ENCODE data around the gene LRP4.

LRP4 gene

DNA sequence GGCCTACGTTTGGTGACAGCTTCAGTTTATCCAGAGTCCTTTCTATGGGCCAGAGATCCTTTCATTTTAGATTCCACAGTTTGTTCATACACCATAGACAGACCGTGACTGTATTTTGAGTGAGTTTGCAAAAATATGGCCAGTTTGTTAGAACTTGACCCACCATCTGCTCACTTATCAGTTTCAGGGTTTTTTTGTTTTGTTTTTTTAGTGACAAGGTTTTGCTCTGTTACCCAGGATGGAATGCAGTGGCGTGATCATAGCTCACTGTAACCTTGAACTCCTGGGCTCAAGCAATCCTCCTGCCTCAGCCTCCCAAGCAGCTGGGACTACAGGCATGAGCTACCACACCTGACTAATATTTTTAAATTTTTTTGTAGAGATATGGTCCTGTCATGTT is 63.2 kb downstream of the LRP4 start:
- Histone ChIP-seq H3K4me1 (ENCODE audit: control insufficient read depth, insufficient read depth, low read length) (no peaks in the 10 kb centered on the region), H3K9ac (ENCODE audit: low read length) (no peak overlapping the region), H3K27ac (ENCODE audit: low read depth, low read length) (no peak overlapping the region), H3K4me3 (ENCODE audit: low read length) (no peak overlapping the region), H3K27me3 (ENCODE audit: control insufficient read depth, insufficient read depth, low read length) (no peaks in the 10 kb centered on the region), H3K36me3 (ENCODE audit: control insufficient read depth, insufficient read depth, low read length) (peaks cover 2% of the 10 kb centered on the region)

- no peak overlapping the region for H3K4me3 ChIP-seq (ENCODE audit: low read length)
- H3K9ac ChIP-seq (ENCODE audit: low read length): no peak overlapping the region
- H3K27ac ChIP-seq (ENCODE audit: low read depth, low read length): no peak overlapping the region
- no peaks in the 10 kb centered on the region for H3K27me3 ChIP-seq (ENCODE audit: control insufficient read depth, insufficient read depth, low read length)
- no peaks in the 10 kb centered on the region for H3K36me3 ChIP-seq (ENCODE audit: control insufficient read depth, insufficient read depth, low read length)
- peaks cover 4% of the 10 kb centered on the region for H3K4me1 ChIP-seq (ENCODE audit: control insufficient read depth, insufficient read depth, low read length)
Observed at GRCh38 chr11:46850829-46851380, 67.4 kb downstream of the LRP4 start.

DNA sequence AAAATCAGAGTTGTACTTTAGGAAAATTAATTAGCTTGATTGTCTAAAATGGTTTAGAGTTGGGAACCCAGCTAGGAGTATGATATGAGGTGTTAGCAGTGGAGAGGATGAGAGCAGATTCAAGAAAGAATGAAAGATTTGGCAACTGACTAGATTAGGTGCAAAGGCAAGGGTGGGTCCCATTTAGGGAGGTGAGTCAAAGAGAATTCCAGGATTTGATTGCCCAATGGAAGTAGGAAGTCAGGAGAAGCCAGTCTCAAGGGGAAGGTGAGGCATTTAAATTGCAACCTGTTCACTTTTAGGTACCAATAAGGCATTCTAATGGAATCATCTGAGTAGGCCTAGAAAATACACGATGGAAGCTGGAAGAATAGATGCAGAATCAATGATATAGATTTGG is 68.7 kb downstream of the LRP4 start:
- H3K4me1 ChIP-seq (ENCODE audit: control insufficient read depth, insufficient read depth, low read length): peaks cover 6% of the 10 kb centered on the region
- no peaks in the 10 kb centered on the region for H3K36me3 ChIP-seq (ENCODE audit: control insufficient read depth, insufficient read depth, low read length)
- no peak overlapping the region for H3K27ac ChIP-seq (ENCODE audit: low read depth, low read length)
- H3K4me3 ChIP-seq (ENCODE audit: low read length): no peak overlapping the region
- no peaks in the 10 kb centered on the region for H3K27me3 ChIP-seq (ENCODE audit: control insufficient read depth, insufficient read depth, low read length)
- no peak overlapping the region for H3K9ac ChIP-seq (ENCODE audit: low read length)

GRCh38 chr11:46846510-46846830 is 71.9 kb downstream of the LRP4 start:
- no peaks in the 10 kb centered on the region for H3K27me3 ChIP-seq (ENCODE audit: control insufficient read depth, insufficient read depth, low read length)
- H3K36me3 ChIP-seq (ENCODE audit: control insufficient read depth, insufficient read depth, low read length): no peaks in the 10 kb centered on the region
- no peak overlapping the region for H3K9ac ChIP-seq (ENCODE audit: low read length)
- peak overlapping the region; percentile 88 for H3K4me3 ChIP-seq (ENCODE audit: low read length)
- no peak overlapping the region for H3K27ac ChIP-seq (ENCODE audit: low read depth, low read length)
- peaks cover 6% of the 10 kb centered on the region for H3K4me1 ChIP-seq (ENCODE audit: control insufficient read depth, insufficient read depth, low read length)

DNA sequence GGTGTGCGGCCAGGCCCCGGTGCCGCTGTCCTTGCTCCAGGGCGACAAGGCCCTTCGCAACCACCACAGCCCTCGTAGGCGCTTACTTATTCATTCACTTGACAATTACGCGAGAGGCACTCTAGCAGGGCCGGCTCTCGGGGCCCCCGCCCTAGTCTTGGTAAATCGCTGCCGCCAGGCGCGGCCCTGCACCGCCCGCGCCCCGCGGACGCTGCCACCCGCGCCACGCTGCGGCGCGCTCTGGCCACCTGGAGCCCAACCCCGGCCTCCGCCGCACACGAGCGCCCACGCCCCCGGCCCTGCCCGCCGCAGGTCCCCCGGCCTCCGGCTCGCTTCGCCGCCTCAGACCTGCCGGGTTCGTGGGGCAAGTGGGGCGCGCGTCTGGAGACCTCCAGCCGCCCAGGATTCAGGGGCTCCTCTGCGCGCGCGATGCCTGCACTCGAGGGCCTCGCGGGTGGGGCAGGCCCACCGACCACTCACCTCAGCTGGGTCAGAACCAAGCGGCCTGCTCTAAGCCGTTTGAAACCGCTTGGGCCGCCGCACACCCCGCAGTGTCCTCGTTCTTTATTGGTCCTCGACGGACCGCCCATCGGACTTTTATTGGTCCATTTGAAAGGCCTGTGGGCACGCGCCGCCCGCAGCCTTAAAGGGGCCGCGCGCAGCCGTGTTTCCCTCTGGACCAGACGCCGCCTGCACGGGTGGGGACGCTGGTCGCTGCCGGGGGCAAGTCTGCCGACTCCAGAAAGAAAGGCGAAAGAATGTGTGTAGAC is 72.4 kb downstream of the LRP4 start, which contains the start of gene CKAP5:
TSS of gene CKAP5 (minus strand) at position 541 of the 770 bp plus-strand sequence. CDS start 25,049 bp downstream, outside the sequence.
- Histone ChIP-seq H3K4me3 (ENCODE audit: low read length) (peak within 1 kb of the TSS; percentile 88), H3K27ac (ENCODE audit: low read depth, low read length) (peak within 1 kb of the TSS; percentile 74), H3K36me3 (ENCODE audit: control insufficient read depth, insufficient read depth, low read length) (no peaks in the 10 kb centered on the region), H3K27me3 (ENCODE audit: control insufficient read depth, insufficient read depth, low read length) (no peaks in the 10 kb centered on the region), H3K4me1 (ENCODE audit: control insufficient read depth, insufficient read depth, low read length) (peaks cover 6% of the 10 kb centered on the region), H3K9ac (ENCODE audit: low read length) (peak within 1 kb of the TSS; percentile 50)

GRCh38 chr11:46845440-46845739 is 73.0 kb downstream of the LRP4 start:
- Histone ChIP-seq H3K9ac (ENCODE audit: low read length) (peak overlapping the region; percentile 50), H3K27me3 (ENCODE audit: control insufficient read depth, insufficient read depth, low read length) (no peaks in the 10 kb centered on the region), H3K4me1 (ENCODE audit: control insufficient read depth, insufficient read depth, low read length) (peaks cover 6% of the 10 kb centered on the region), H3K27ac (ENCODE audit: low read depth, low read length) (peak overlapping the region; percentile 74), H3K4me3 (ENCODE audit: low read length) (peak overlapping the region; percentile 88), H3K36me3 (ENCODE audit: control insufficient read depth, insufficient read depth, low read length) (no peaks in the 10 kb centered on the region)

DNA sequence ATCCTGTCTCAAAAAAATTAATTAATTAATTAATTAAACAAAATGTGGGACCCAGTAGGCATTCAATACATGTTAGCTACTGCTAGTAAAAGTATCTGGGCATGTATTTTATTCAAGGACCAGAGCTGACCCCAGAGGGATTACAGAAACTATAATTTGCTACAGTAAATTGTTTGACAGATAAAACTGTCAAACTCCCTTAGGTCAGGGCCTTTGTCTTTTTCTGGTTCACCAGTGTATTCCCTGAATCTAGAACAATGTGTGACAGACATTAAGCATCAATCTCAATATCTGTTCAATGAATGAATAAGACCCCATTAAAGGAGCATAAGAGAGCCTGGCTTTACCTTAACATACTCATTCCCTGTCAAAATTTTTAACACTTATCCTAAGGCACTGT is 78.2 kb downstream of the LRP4 start:
- Histone ChIP-seq H3K27ac (ENCODE audit: low read depth, low read length) (no peak overlapping the region), H3K4me1 (ENCODE audit: control insufficient read depth, insufficient read depth, low read length) (peaks cover 2% of the 10 kb centered on the region), H3K36me3 (ENCODE audit: control insufficient read depth, insufficient read depth, low read length) (no peaks in the 10 kb centered on the region)

GRCh38 chr11:46838501-46838900 is 79.8 kb downstream of the LRP4 start:
- H3K36me3 ChIP-seq (ENCODE audit: control insufficient read depth, insufficient read depth, low read length): no peaks in the 10 kb centered on the region
- H3K9ac ChIP-seq (ENCODE audit: low read length): no peak overlapping the region
- no peaks in the 10 kb centered on the region for H3K27me3 ChIP-seq (ENCODE audit: control insufficient read depth, insufficient read depth, low read length)
- H3K4me1 ChIP-seq (ENCODE audit: control insufficient read depth, insufficient read depth, low read length): no peaks in the 10 kb centered on the region
- H3K27ac ChIP-seq (ENCODE audit: low read depth, low read length): no peak overlapping the region
- H3K4me3 ChIP-seq (ENCODE audit: low read length): no peak overlapping the region

More for the DNA sequence above, 78.2 kb downstream of the LRP4 start:
- Histone ChIP-seq H3K9ac (ENCODE audit: low read length) (no peak overlapping the region), H3K27me3 (ENCODE audit: control insufficient read depth, insufficient read depth, low read length) (no peaks in the 10 kb centered on the region), H3K4me3 (ENCODE audit: low read length) (no peak overlapping the region)

- Histone ChIP-seq H3K27ac (ENCODE audit: low read depth, low read length) (no peak overlapping the region), H3K27me3 (ENCODE audit: control insufficient read depth, insufficient read depth, low read length) (no peaks in the 10 kb centered on the region), H3K9ac (ENCODE audit: low read length) (no peak overlapping the region), H3K4me1 (ENCODE audit: control insufficient read depth, insufficient read depth, low read length) (no peaks in the 10 kb centered on the region), H3K4me3 (ENCODE audit: low read length) (no peak overlapping the region), H3K36me3 (ENCODE audit: control insufficient read depth, insufficient read depth, low read length) (no peaks in the 10 kb centered on the region)
Observed at GRCh38 chr11:46837860-46838259, 80.5 kb downstream of the LRP4 start.

DNA sequence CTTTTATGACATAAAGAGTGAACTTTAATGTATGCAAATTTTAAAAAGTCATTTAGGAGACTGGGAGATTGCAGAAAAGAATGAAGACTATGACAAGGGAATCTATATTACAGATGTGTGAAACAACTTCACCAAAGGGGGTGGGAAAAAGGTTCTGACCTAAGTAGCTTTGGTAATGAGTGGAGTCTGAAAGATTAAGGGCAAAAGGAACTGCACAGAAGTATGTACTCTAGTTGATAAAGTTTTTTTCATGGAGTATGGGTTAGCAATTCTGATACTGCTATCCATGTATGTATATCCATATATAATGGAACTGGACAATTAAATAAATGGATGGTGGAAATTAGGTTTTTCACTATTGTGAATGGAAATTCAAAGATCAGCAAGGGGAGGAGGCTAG is 81.5 kb downstream of the LRP4 start:
- Histone ChIP-seq H3K4me3 (ENCODE audit: low read length) (no peak overlapping the region), H3K36me3 (ENCODE audit: control insufficient read depth, insufficient read depth, low read length) (no peaks in the 10 kb centered on the region), H3K27ac (ENCODE audit: low read depth, low read length) (no peak overlapping the region), H3K9ac (ENCODE audit: low read length) (no peak overlapping the region), H3K27me3 (ENCODE audit: control insufficient read depth, insufficient read depth, low read length) (no peaks in the 10 kb centered on the region), H3K4me1 (ENCODE audit: control insufficient read depth, insufficient read depth, low read length) (no peaks in the 10 kb centered on the region)

DNA sequence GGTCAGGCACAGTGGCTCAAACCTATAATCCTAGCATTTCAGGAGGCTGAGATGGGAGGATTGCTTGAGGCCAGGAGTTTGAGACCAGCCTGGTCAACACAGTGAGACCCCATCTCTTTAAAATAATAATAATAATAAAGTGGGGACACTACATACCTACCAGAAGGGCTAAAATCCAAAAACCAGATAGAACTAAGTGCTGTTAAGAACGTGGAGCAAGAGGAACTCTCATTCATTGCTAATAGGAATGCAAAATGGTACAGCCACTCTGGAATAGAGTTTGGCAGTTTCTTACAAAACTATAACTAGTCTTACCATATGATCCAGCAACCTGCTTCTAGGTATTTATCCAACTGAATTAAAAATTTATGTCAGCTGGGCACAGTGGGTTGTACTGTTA is 81.9 kb downstream of the LRP4 start:
- Histone ChIP-seq H3K9ac (ENCODE audit: low read length) (no peak overlapping the region), H3K27me3 (ENCODE audit: control insufficient read depth, insufficient read depth, low read length) (no peaks in the 10 kb centered on the region), H3K4me1 (ENCODE audit: control insufficient read depth, insufficient read depth, low read length) (no peaks in the 10 kb centered on the region), H3K27ac (ENCODE audit: low read depth, low read length) (no peak overlapping the region), H3K4me3 (ENCODE audit: low read length) (no peak overlapping the region), H3K36me3 (ENCODE audit: control insufficient read depth, insufficient read depth, low read length) (no peaks in the 10 kb centered on the region)

GRCh38 chr11:46835897-46836296 is 82.5 kb downstream of the LRP4 start:
- Histone ChIP-seq H3K36me3 (ENCODE audit: control insufficient read depth, insufficient read depth, low read length) (no peaks in the 10 kb centered on the region), H3K27ac (ENCODE audit: low read depth, low read length) (no peak overlapping the region), H3K4me3 (ENCODE audit: low read length) (no peak overlapping the region), H3K27me3 (ENCODE audit: control insufficient read depth, insufficient read depth, low read length) (no peaks in the 10 kb centered on the region), H3K9ac (ENCODE audit: low read length) (no peak overlapping the region), H3K4me1 (ENCODE audit: control insufficient read depth, insufficient read depth, low read length) (no peaks in the 10 kb centered on the region)

DNA sequence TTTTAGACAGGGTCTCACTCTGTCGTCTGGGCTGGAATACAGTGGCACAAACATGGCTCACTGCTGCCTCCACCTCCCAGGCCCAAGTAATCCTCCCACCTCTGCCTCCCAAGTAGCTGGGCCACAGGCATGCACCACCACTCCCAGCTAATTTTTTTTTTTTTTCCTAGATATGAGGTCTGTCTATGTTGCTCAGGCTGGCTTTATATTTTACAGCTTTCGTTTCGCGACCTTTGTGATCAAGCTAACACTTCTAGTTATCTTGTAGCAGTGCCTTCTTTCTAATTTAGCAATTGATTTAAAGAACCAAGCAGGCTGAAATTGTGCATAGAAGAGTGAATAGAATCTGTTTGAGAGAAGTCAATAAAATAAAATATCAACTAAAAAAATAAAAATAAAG is 83.5 kb downstream of the LRP4 start:
- Histone ChIP-seq H3K27me3 (ENCODE audit: control insufficient read depth, insufficient read depth, low read length) (no peaks in the 10 kb centered on the region), H3K27ac (ENCODE audit: low read depth, low read length) (no peak overlapping the region), H3K36me3 (ENCODE audit: control insufficient read depth, insufficient read depth, low read length) (no peaks in the 10 kb centered on the region), H3K4me3 (ENCODE audit: low read length) (no peak overlapping the region), H3K4me1 (ENCODE audit: control insufficient read depth, insufficient read depth, low read length) (no peaks in the 10 kb centered on the region), H3K9ac (ENCODE audit: low read length) (no peak overlapping the region)

Measured in rectal smooth muscle tissue (tissue), 1 donor.